ENCODE measurements around the gene TBCEL.
"Not testable (repeated sequence)": the region's sequence is repeated elsewhere in the genome, so short reads cannot be mapped to it uniquely, and the experiment has no call there.

TBCEL gene

GRCh38 chr11:120998581-120998980 is 25.3 kb upstream of the TBCEL start:
- H3K27me3 Mint-ChIP-seq = peaks cover 31% of the 10 kb centered on the region
- DNase-seq (ENCODE audit: low spot score in 2 of 2) = no peak

GRCh38 chr11:121004206-121004840 is 19.6 kb upstream of the TBCEL start:
- Mint-ChIP-seq H3K36me3 (ENCODE audit: insufficient read depth) (no peaks in the 10 kb centered on the region), H3K9me3 (peaks cover 5% of the 10 kb centered on the region), H3K4me3 (no peak overlapping the region), H3K27me3 (peaks cover 47% of the 10 kb centered on the region), H3K4me1 (no peaks in the 10 kb centered on the region), H3K27ac (ENCODE audit: low read depth) (no peak overlapping the region)
- DNase-seq (ENCODE audit: low spot score in 2 of 2) (no peak), ATAC-seq (replicated peaks; ENCODE audit: extremely low read depth, poor library complexity, severe bottlenecking) (no peak)

More at GRCh38 chr11:120998581-120998980, 25.3 kb upstream of the TBCEL start:
- Mint-ChIP-seq H3K27ac (ENCODE audit: low read depth) (no peak overlapping the region), H3K4me3 (no peak overlapping the region), H3K36me3 (ENCODE audit: insufficient read depth) (no peaks in the 10 kb centered on the region), H3K9me3 (no peaks in the 10 kb centered on the region), H3K4me1 (no peaks in the 10 kb centered on the region)
- ATAC-seq (replicated peaks; ENCODE audit: extremely low read depth, poor library complexity, severe bottlenecking) = no peak

- Mint-ChIP-seq H3K27me3 (peaks cover 54% of the 10 kb centered on the region), H3K4me3 (no peak overlapping the region)
- no peak for DNase-seq (ENCODE audit: low spot score in 2 of 2)
Observed at GRCh38 chr11:121006922-121007321, 17.0 kb upstream of the TBCEL start.

GRCh38 chr11:121008551-121008950 is 15.4 kb upstream of the TBCEL start:
- no peak overlapping the region for H3K27ac Mint-ChIP-seq (ENCODE audit: low read depth)
- no peak for ATAC-seq (replicated peaks; ENCODE audit: extremely low read depth, poor library complexity, severe bottlenecking)
- no peak overlapping the region for H3K4me3 Mint-ChIP-seq
- H3K27me3 Mint-ChIP-seq = peaks cover 46% of the 10 kb centered on the region
- no peaks in the 10 kb centered on the region for H3K4me1 Mint-ChIP-seq
- H3K36me3 Mint-ChIP-seq (ENCODE audit: insufficient read depth) = no peaks in the 10 kb centered on the region
- DNase-seq (ENCODE audit: low spot score in 2 of 2) = no peak
- peaks cover 5% of the 10 kb centered on the region for H3K9me3 Mint-ChIP-seq

More at GRCh38 chr11:121006922-121007321, 17.0 kb upstream of the TBCEL start:
- H3K27ac Mint-ChIP-seq (ENCODE audit: low read depth) = no peak overlapping the region
- no peak for ATAC-seq (replicated peaks; ENCODE audit: extremely low read depth, poor library complexity, severe bottlenecking)
- H3K9me3 Mint-ChIP-seq = peaks cover 5% of the 10 kb centered on the region
- no peaks in the 10 kb centered on the region for H3K4me1 Mint-ChIP-seq
- H3K36me3 Mint-ChIP-seq (ENCODE audit: insufficient read depth) = no peaks in the 10 kb centered on the region

GRCh38 chr11:121012091-121012490 is 11.8 kb upstream of the TBCEL start:
- H3K9me3 Mint-ChIP-seq = no peaks in the 10 kb centered on the region
- no peaks in the 10 kb centered on the region for H3K4me1 Mint-ChIP-seq
- ATAC-seq (replicated peaks; ENCODE audit: extremely low read depth, poor library complexity, severe bottlenecking) (no peak), DNase-seq (ENCODE audit: low spot score in 2 of 2) (no peak)
- H3K4me3 Mint-ChIP-seq = no peak overlapping the region
- no peak overlapping the region for H3K27ac Mint-ChIP-seq (ENCODE audit: low read depth)
- H3K36me3 Mint-ChIP-seq (ENCODE audit: insufficient read depth) = no peaks in the 10 kb centered on the region
- H3K27me3 Mint-ChIP-seq = peaks cover 39% of the 10 kb centered on the region

- no peak for DNase-seq (ENCODE audit: low spot score in 2 of 2)
- H3K27me3 Mint-ChIP-seq = peaks cover 10% of the 10 kb centered on the region
- ATAC-seq (replicated peaks; ENCODE audit: extremely low read depth, poor library complexity, severe bottlenecking) = no peak
- no peaks in the 10 kb centered on the region for H3K9me3 Mint-ChIP-seq
- no peak overlapping the region for H3K27ac Mint-ChIP-seq (ENCODE audit: low read depth)
- H3K4me3 Mint-ChIP-seq = no peak overlapping the region
- no peaks in the 10 kb centered on the region for H3K36me3 Mint-ChIP-seq (ENCODE audit: insufficient read depth)
- H3K4me1 Mint-ChIP-seq = peaks cover 7% of the 10 kb centered on the region
Observed at GRCh38 chr11:121018746-121019145, 5.2 kb upstream of the TBCEL start.

- not testable (repeated sequence) for ATAC-seq (replicated peaks; ENCODE audit: extremely low read depth, poor library complexity, severe bottlenecking); H3K36me3 Mint-ChIP-seq (ENCODE audit: insufficient read depth)
- peaks cover 28% of the 10 kb centered on the region for H3K4me1 Mint-ChIP-seq
Observed at GRCh38 chr11:121021718-121022117, 2.2 kb upstream of the TBCEL start.

GRCh38 chr11:121024989-121025388 is 1.1 kb downstream of the TBCEL start:
- no peak for DNase-seq (ENCODE audit: low spot score in 2 of 2)
- Mint-ChIP-seq H3K9me3 (no peaks in the 10 kb centered on the region), H3K27ac (ENCODE audit: low read depth) (peak overlapping the region; percentile 90), H3K4me1 (peaks cover 32% of the 10 kb centered on the region), H3K4me3 (peak overlapping the region; percentile 90), H3K27me3 (no peaks in the 10 kb centered on the region), H3K36me3 (ENCODE audit: insufficient read depth) (peaks cover 7% of the 10 kb centered on the region)
- peak; percentile 45 for ATAC-seq (replicated peaks; ENCODE audit: extremely low read depth, poor library complexity, severe bottlenecking)

More at GRCh38 chr11:121021718-121022117, 2.2 kb upstream of the TBCEL start:
- not testable (repeated sequence) for H3K9me3 Mint-ChIP-seq; DNase-seq (ENCODE audit: low spot score in 2 of 2); H3K27me3 Mint-ChIP-seq; H3K27ac Mint-ChIP-seq (ENCODE audit: low read depth); H3K4me3 Mint-ChIP-seq

- Mint-ChIP-seq H3K36me3 (ENCODE audit: insufficient read depth) (peaks cover 4% of the 10 kb centered on the region), H3K27ac (ENCODE audit: low read depth) (no peak overlapping the region), H3K4me1 (peaks cover 28% of the 10 kb centered on the region), H3K27me3 (no peaks in the 10 kb centered on the region), H3K9me3 (no peaks in the 10 kb centered on the region), H3K4me3 (no peak overlapping the region)
- ATAC-seq (replicated peaks; ENCODE audit: extremely low read depth, poor library complexity, severe bottlenecking) (no peak), DNase-seq (ENCODE audit: low spot score in 2 of 2) (no peak)
Observed at GRCh38 chr11:121029153-121029552, 5.3 kb downstream of the TBCEL start.

GRCh38 chr11:121029813-121030445 is 6.0 kb downstream of the TBCEL start:
- no peak for ATAC-seq (replicated peaks; ENCODE audit: extremely low read depth, poor library complexity, severe bottlenecking)
- Mint-ChIP-seq H3K4me1 (peaks cover 20% of the 10 kb centered on the region), H3K27me3 (no peaks in the 10 kb centered on the region)

GRCh38 chr11:121031167-121031566 is 7.3 kb downstream of the TBCEL start:
- Mint-ChIP-seq H3K4me3 (no peak overlapping the region), H3K4me1 (peaks cover 21% of the 10 kb centered on the region), H3K27me3 (no peaks in the 10 kb centered on the region), H3K36me3 (ENCODE audit: insufficient read depth) (peaks cover 3% of the 10 kb centered on the region), H3K27ac (ENCODE audit: low read depth) (no peak overlapping the region), H3K9me3 (no peaks in the 10 kb centered on the region)
- ATAC-seq (replicated peaks; ENCODE audit: extremely low read depth, poor library complexity, severe bottlenecking) = no peak
- no peak for DNase-seq (ENCODE audit: low spot score in 2 of 2)

More at GRCh38 chr11:121029813-121030445, 6.0 kb downstream of the TBCEL start:
- no peak for DNase-seq (ENCODE audit: low spot score in 2 of 2)
- Mint-ChIP-seq H3K4me3 (no peak overlapping the region), H3K27ac (ENCODE audit: low read depth) (no peak overlapping the region), H3K9me3 (no peaks in the 10 kb centered on the region), H3K36me3 (ENCODE audit: insufficient read depth) (peaks cover 3% of the 10 kb centered on the region)

- not testable (repeated sequence) for H3K27ac Mint-ChIP-seq (ENCODE audit: low read depth); H3K4me3 Mint-ChIP-seq; H3K36me3 Mint-ChIP-seq (ENCODE audit: insufficient read depth); H3K9me3 Mint-ChIP-seq; H3K27me3 Mint-ChIP-seq; ATAC-seq (replicated peaks; ENCODE audit: extremely low read depth, poor library complexity, severe bottlenecking); DNase-seq (ENCODE audit: low spot score in 2 of 2)
- peaks cover 24% of the 10 kb centered on the region for H3K4me1 Mint-ChIP-seq
Observed at GRCh38 chr11:121031648-121032047, 7.7 kb downstream of the TBCEL start.

GRCh38 chr11:121032546-121032945 is 8.6 kb downstream of the TBCEL start:
- Mint-ChIP-seq H3K27me3 (no peaks in the 10 kb centered on the region), H3K4me3 (no peak overlapping the region), H3K27ac (ENCODE audit: low read depth) (no peak overlapping the region)

More at GRCh38 chr11:121032546-121032945, 8.6 kb downstream of the TBCEL start:
- H3K4me1 Mint-ChIP-seq = peaks cover 24% of the 10 kb centered on the region
- H3K9me3 Mint-ChIP-seq = no peaks in the 10 kb centered on the region
- ATAC-seq (replicated peaks; ENCODE audit: extremely low read depth, poor library complexity, severe bottlenecking) (no peak), DNase-seq (ENCODE audit: low spot score in 2 of 2) (no peak)
- peaks cover 3% of the 10 kb centered on the region for H3K36me3 Mint-ChIP-seq (ENCODE audit: insufficient read depth)

All from central memory CD8-positive, alpha-beta T cell (primary cell).